Natural killer cell (primary cell): ENCODE data around the gene PKN2. TPM values are rescaled to one million over a fixed set of nuclear protein-coding genes. Genes with fewer than 3 reads are reported as not detected.

Experiments used
- ATAC-seq, 3 donors: fragments of 150-1000 bp in 2 of 3; fragments of 200-7000 bp in 1 of 3; cut with Tn5 transposase; 1 replicate in 1 of 3; 2 replicates in 2 of 3; pipeline ENCODE4 v1.10.0; 2021; ENCODE audit warnings: mild to moderate bottlenecking in 2 of 3, moderate library complexity in 2 of 3
- DNase-seq, 2 donors: peaks; one replicate each; pipeline versions ENCODE4 v3.0.0 to v3.0.0-alpha.2; 2013 to 2021; ENCODE audit warnings: mixed read lengths in 1 of 2
- H3K27ac ChIP-seq: one replicate; pipeline ENCODE4 v1.5.1; 2013; ENCODE audit warnings: mild to moderate bottlenecking, low read length
- H3K27me3 ChIP-seq: one replicate; pipeline ENCODE4 v1.6.1; 2013; ENCODE audit warnings: low read length; ENCODE audit not compliant: control insufficient read depth, insufficient read depth
- H3K36me3 ChIP-seq: one replicate; pipeline ENCODE4 v1.6.1; 2013; ENCODE audit warnings: low read length; ENCODE audit not compliant: control insufficient read depth, insufficient read depth
- H3K4me1 ChIP-seq: one replicate; pipeline ENCODE4 v1.6.1; 2013; ENCODE audit warnings: low read length; ENCODE audit not compliant: control insufficient read depth, insufficient read depth
- H3K4me3 ChIP-seq: one replicate; pipeline ENCODE4 v1.5.1; 2013; ENCODE audit warnings: low read length
- H3K9me3 ChIP-seq: one replicate; pipeline ENCODE4 v1.6.1; 2013; ENCODE audit warnings: low read length; ENCODE audit not compliant: control insufficient read depth, insufficient read depth
- H3K27ac Mint-ChIP-seq, 2 donors: one replicate each; pipeline ENCODE4 v1.8.0; 2022; ENCODE audit warnings: mild to moderate bottlenecking in 2 of 2, mixed read lengths in 2 of 2, moderate library complexity in 1 of 2
- H3K27me3 Mint-ChIP-seq, 2 donors: one replicate each; pipeline ENCODE4 v1.8.0; 2022; ENCODE audit warnings: low read depth in 2 of 2, mixed read lengths in 2 of 2
- H3K36me3 Mint-ChIP-seq: one replicate; pipeline ENCODE4 v1.8.0; 2022; ENCODE audit warnings: mixed read lengths
- H3K4me1 Mint-ChIP-seq, 2 donors: one replicate each; pipeline ENCODE4 v1.8.0; 2022; ENCODE audit warnings: mixed read lengths in 2 of 2
- H3K4me3 Mint-ChIP-seq: one replicate; pipeline ENCODE4 v1.8.0; 2022; ENCODE audit warnings: mild to moderate bottlenecking, moderate library complexity, mixed read lengths
- H3K9me3 Mint-ChIP-seq, 2 donors: one replicate each; pipeline ENCODE4 v1.8.0; 2022; ENCODE audit warnings: mixed read lengths in 2 of 2
- CTCF ChIP-seq: fragments of 200-600 bp; IDR thresholded peaks from one replicate; pipeline ENCODE4 v1.8.0; 2022; ENCODE audit warnings: antibody characterized with exemption
- WGBS: methylation state at CpG from one replicate; pipeline ENCODE4 v1.1.7; 2013; ENCODE audit warnings: missing lambda C conversion rate; ENCODE audit not compliant: insufficient coverage; 5-methylcytosine and 5-hydroxymethylcytosine counted together
- intact Hi-C: fragments of 100-400 bp; cut with micrococcal nuclease; formaldehyde crosslinking; loops from one replicate; pipeline ENCODE4 v1.14.2; 2022
- total RNA-seq, 4 donors: library from RNA; stranded (reverse); fragments of 120-200 nt in 1 of 4; gene quantifications; one replicate each; pipeline versions ENCODE4 v1.2.3 to v1.2.4, GENCODE V29; 2013 to 2022

Gene PKN2
- total RNA-seq, 3 donors from 2014 or later (not counting 1 experiment from before 2014, with no cell fraction given), result 40.8 to 50.1 (median 47.2) TPM

- Mint-ChIP-seq H3K27me3 (no peaks in the 10 kb centered on the region), H3K36me3 (no peaks in the 10 kb centered on the region), H3K4me1 (peaks cover 53 to 67% of the 10 kb centered on the region in 2 donors), H3K4me3 (no peak overlapping the region), H3K9me3 (no peaks in the 10 kb centered on the region), H3K27ac (peak overlapping the region in 1 of 2 donors; percentile 34)
- ATAC-seq (no peak), DNase-seq (no peak)
- intact Hi-C loops, result no loop called here
- no peaks in the 10 kb centered on the region for H3K27me3 ChIP-seq
- H3K4me1 ChIP-seq, result no peaks in the 10 kb centered on the region
- no peaks in the 10 kb centered on the region for H3K9me3 ChIP-seq
- peaks cover 6% of the 10 kb centered on the region for H3K36me3 ChIP-seq
- H3K4me3 ChIP-seq, result no peak overlapping the region
- no peak overlapping the region for H3K27ac ChIP-seq
- TF ChIP-seq CTCF, result no peak
Observed at GRCh38 chr1:88726697-88727096, 42.6 kb downstream of the PKN2 start.

- Histone ChIP-seq H3K27ac (no peak overlapping the region), H3K36me3 (peaks cover 6% of the 10 kb centered on the region), H3K9me3 (no peaks in the 10 kb centered on the region), H3K27me3 (no peaks in the 10 kb centered on the region), H3K4me1 (no peaks in the 10 kb centered on the region), H3K4me3 (no peak overlapping the region)
- no peaks in the 10 kb centered on the region for H3K9me3 Mint-ChIP-seq
- H3K4me1 Mint-ChIP-seq, result peaks cover 48 to 64% of the 10 kb centered on the region in 2 donors
- intact Hi-C loops, result no loop called here
- H3K27ac Mint-ChIP-seq, result no peak overlapping the region
- no peak overlapping the region for H3K4me3 Mint-ChIP-seq
- WGBS, result 100% methylated on average over 1 of the region's 1 CpG
- H3K36me3 Mint-ChIP-seq, result no peaks in the 10 kb centered on the region
- no peaks in the 10 kb centered on the region for H3K27me3 Mint-ChIP-seq
- no peak for ATAC-seq
- no peak for DNase-seq
- no peak for TF ChIP-seq CTCF
Observed at GRCh38 chr1:88727205-88727604, 43.1 kb downstream of the PKN2 start.

- H3K4me3 Mint-ChIP-seq, result no peak overlapping the region
- no peak overlapping the region for H3K27ac Mint-ChIP-seq
- Histone ChIP-seq H3K4me3 (no peak overlapping the region), H3K27me3 (no peaks in the 10 kb centered on the region), H3K4me1 (no peaks in the 10 kb centered on the region), H3K9me3 (no peaks in the 10 kb centered on the region), H3K27ac (no peak overlapping the region), H3K36me3 (peaks cover 6% of the 10 kb centered on the region)
- H3K36me3 Mint-ChIP-seq, result no peaks in the 10 kb centered on the region
- DNase-seq (no peak), ATAC-seq (no peak)
- peaks cover 51 to 66% of the 10 kb centered on the region in 2 donors for H3K4me1 Mint-ChIP-seq
- intact Hi-C loops, result no loop called here
- 96% methylated on average over 2 of the region's 2 CpGs for WGBS
- H3K27me3 Mint-ChIP-seq, result no peaks in the 10 kb centered on the region
- TF ChIP-seq CTCF, result no peak
- H3K9me3 Mint-ChIP-seq, result no peaks in the 10 kb centered on the region
Observed at GRCh38 chr1:88729297-88729696, 45.2 kb downstream of the PKN2 start.

- no peak for TF ChIP-seq CTCF
- H3K36me3 Mint-ChIP-seq, result peaks cover 1% of the 10 kb centered on the region
- H3K9me3 ChIP-seq, result peaks cover 3% of the 10 kb centered on the region
- WGBS, result 91% methylated on average over 4 of the region's 4 CpGs
- no peak for DNase-seq
- ATAC-seq, result no peak
- H3K27ac ChIP-seq, result no peak overlapping the region
- peaks cover 50 to 70% of the 10 kb centered on the region in 2 donors for H3K4me1 Mint-ChIP-seq
- intact Hi-C loops, result no loop called here
- H3K36me3 ChIP-seq, result peaks cover 6% of the 10 kb centered on the region
- H3K27ac Mint-ChIP-seq, result peak overlapping the region in 1 of 2 donors; percentile 15
- no peaks in the 10 kb centered on the region for H3K27me3 Mint-ChIP-seq
- no peaks in the 10 kb centered on the region for H3K9me3 Mint-ChIP-seq
- no peak overlapping the region for H3K4me3 Mint-ChIP-seq
- H3K27me3 ChIP-seq, result no peaks in the 10 kb centered on the region
- H3K4me3 ChIP-seq, result no peak overlapping the region
- H3K4me1 ChIP-seq, result no peaks in the 10 kb centered on the region
Observed at GRCh38 chr1:88730132-88730675, 46.1 kb downstream of the PKN2 start.
